ENCODE data around the gene GPR158.

Gene GPR158

DNA sequence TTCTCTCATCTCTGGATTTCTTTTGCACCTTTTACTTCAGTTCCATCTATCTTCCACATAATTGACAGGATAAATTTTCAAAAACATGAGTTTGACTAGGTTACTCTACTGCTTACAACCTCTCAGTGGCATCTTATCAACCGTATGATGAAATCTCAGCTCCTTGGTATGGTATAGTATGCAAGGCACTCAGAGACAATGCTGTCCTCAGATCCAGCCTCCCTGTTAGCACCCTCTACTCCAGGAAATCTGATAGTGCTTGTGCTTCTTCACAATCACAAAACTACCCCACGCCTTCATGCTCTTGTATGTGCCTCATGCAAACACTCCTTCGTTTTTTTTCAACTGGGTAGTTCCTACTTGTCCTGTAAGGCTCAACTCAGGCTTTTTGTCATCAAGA, 330.7 kb downstream of the GPR158 start:
- H3K4me3 ChIP-seq (replicated peaks; ENCODE audit: insufficient read depth, low read length) = no peak overlapping the region
- H3K27ac ChIP-seq (replicated peaks) = no peak overlapping the region
- H3K27me3 ChIP-seq (ENCODE audit: insufficient read depth, poor library complexity, severe bottlenecking) = no peaks in the 10 kb centered on the region
- TF ChIP-seq GABPA (IDR thresholded peaks at IDR 0.05; ENCODE audit: low read depth) (no peak), POLR2AphosphoS5 (IDR thresholded peaks at IDR 0.05; ENCODE audit: low read depth) (no peak), SPI1 (IDR thresholded peaks at IDR 0.05; ENCODE audit: borderline replicate concordance, low read depth) (no peak)
- TF ChIP-seq, protein P1, sequence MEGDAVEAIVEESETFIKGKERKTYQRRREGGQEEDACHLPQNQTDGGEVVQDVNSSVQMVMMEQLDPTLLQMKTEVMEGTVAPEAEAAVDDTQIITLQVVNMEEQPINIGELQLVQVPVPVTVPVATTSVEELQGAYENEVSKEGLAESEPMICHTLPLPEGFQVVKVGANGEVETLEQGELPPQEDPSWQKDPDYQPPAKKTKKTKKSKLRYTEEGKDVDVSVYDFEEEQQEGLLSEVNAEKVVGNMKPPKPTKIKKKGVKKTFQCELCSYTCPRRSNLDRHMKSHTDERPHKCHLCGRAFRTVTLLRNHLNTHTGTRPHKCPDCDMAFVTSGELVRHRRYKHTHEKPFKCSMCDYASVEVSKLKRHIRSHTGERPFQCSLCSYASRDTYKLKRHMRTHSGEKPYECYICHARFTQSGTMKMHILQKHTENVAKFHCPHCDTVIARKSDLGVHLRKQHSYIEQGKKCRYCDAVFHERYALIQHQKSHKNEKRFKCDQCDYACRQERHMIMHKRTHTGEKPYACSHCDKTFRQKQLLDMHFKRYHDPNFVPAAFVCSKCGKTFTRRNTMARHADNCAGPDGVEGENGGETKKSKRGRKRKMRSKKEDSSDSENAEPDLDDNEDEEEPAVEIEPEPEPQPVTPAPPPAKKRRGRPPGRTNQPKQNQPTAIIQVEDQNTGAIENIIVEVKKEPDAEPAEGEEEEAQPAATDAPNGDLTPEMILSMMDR (IDR thresholded peaks at IDR 0.05; ENCODE audit: insufficient read depth, low read length) = no peak
- TF ChIP-seq, protein P2, sequence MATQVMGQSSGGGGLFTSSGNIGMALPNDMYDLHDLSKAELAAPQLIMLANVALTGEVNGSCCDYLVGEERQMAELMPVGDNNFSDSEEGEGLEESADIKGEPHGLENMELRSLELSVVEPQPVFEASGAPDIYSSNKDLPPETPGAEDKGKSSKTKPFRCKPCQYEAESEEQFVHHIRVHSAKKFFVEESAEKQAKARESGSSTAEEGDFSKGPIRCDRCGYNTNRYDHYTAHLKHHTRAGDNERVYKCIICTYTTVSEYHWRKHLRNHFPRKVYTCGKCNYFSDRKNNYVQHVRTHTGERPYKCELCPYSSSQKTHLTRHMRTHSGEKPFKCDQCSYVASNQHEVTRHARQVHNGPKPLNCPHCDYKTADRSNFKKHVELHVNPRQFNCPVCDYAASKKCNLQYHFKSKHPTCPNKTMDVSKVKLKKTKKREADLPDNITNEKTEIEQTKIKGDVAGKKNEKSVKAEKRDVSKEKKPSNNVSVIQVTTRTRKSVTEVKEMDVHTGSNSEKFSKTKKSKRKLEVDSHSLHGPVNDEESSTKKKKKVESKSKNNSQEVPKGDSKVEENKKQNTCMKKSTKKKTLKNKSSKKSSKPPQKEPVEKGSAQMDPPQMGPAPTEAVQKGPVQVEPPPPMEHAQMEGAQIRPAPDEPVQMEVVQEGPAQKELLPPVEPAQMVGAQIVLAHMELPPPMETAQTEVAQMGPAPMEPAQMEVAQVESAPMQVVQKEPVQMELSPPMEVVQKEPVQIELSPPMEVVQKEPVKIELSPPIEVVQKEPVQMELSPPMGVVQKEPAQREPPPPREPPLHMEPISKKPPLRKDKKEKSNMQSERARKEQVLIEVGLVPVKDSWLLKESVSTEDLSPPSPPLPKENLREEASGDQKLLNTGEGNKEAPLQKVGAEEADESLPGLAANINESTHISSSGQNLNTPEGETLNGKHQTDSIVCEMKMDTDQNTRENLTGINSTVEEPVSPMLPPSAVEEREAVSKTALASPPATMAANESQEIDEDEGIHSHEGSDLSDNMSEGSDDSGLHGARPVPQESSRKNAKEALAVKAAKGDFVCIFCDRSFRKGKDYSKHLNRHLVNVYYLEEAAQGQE (IDR thresholded peaks at IDR 0.05; ENCODE audit: insufficient replicate concordance, low read depth) = no peak
- DNase-seq (ENCODE audit: low read depth in 1 of 2, low spot score in 1 of 2) = no peak

DNA sequence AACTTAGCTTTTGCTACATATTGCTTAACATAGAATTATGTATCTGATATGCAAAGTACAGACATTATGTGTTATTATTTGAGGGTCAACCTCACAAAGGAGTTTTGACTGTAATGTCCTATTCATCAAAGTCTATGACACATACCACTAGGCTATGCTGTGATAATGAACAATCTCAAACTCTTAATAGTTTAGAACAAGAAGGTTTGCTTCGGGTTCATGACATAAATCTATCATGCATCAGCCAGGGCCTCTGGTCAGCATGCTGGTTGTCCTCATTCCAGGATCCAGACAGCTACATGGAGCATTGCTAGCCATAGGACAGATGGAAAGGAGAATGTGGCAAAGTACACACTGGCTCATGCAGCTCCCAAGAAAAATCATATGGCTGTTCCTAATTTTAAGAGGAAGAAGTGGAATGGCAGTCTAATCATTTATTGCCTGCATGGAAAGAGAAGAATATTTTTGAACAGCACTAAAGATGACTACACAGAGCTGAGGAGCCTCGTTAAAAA, 332.1 kb downstream of the GPR158 start:
- TF ChIP-seq POLR2AphosphoS5 (IDR thresholded peaks at IDR 0.05; ENCODE audit: low read depth) (no peak), SPI1 (IDR thresholded peaks at IDR 0.05; ENCODE audit: borderline replicate concordance, low read depth) (no peak)
- TF ChIP-seq, protein P1 (IDR thresholded peaks at IDR 0.05; ENCODE audit: insufficient read depth, low read length) = no peak
- TF ChIP-seq, protein P2 (IDR thresholded peaks at IDR 0.05; ENCODE audit: insufficient replicate concordance, low read depth) = no peak
- H3K27ac ChIP-seq (replicated peaks) = no peak overlapping the region
- no peak overlapping the region for H3K4me3 ChIP-seq (replicated peaks; ENCODE audit: insufficient read depth, low read length)
- no peaks in the 10 kb centered on the region for H3K27me3 ChIP-seq (ENCODE audit: insufficient read depth, poor library complexity, severe bottlenecking)
- no peak for DNase-seq (ENCODE audit: low read depth in 1 of 2, low spot score in 1 of 2)

DNA sequence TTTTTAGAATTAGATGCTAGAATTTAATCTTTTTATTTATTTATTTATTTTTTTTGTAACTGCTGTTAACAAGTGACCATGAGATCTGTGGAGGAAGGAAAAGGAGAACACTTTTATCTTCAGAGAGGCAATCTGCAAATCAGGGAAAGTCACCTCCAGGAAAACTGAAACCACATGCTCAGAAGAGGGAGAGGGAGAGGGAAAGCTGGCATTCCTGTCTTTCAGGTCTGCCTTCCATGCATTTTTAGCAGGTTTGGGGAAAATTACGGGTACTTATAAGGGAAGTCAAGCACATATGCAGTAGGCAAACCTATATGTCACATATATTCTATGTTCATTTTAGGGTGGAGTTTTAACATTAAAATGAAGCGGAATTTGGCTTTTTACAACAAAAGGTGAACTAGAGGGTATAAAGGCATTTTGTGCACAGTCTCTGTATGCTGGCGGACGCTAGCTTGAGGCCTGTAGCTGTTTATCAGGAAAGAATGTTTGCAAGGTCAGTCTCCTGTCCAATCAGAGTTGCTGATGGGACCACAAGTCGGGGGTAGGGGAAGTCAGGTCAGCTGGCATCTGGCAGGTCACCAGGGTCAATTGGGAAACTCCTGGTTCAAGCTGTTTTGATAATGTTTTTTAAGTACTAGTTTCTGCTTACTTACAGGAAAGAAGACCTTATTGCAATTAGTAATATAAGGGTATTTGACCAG, 333.5 kb downstream of the GPR158 start:
- Histone ChIP-seq H3K4me3 (replicated peaks; ENCODE audit: insufficient read depth, low read length) (no peak overlapping the region), H3K27me3 (ENCODE audit: insufficient read depth, poor library complexity, severe bottlenecking) (no peaks in the 10 kb centered on the region), H3K27ac (replicated peaks) (no peak overlapping the region)
- TF ChIP-seq, protein P1 (IDR thresholded peaks at IDR 0.05; ENCODE audit: insufficient read depth, low read length) = no peak
- no peak for TF ChIP-seq SPI1 (IDR thresholded peaks at IDR 0.05; ENCODE audit: borderline replicate concordance, low read depth)
- no peak for TF ChIP-seq POLR2AphosphoS5 (IDR thresholded peaks at IDR 0.05; ENCODE audit: low read depth)
- no peak for TF ChIP-seq GABPA (IDR thresholded peaks at IDR 0.05; ENCODE audit: low read depth)
- TF ChIP-seq, protein P2 (IDR thresholded peaks at IDR 0.05; ENCODE audit: insufficient replicate concordance, low read depth) = no peak
- DNase-seq (ENCODE audit: low read depth in 1 of 2, low spot score in 1 of 2) = no peak

Data from HL-60 (cell line).